Rectal smooth muscle tissue (tissue), 1 donor: Measurements from ENCODE around the gene PNCK.

ENCODE experiments used
- H3K27ac ChIP-seq: one replicate; pipeline ENCODE4 v1.7.0; 2013; ENCODE audit warnings: low read depth, low read length, inconsistent platforms
- H3K27me3 ChIP-seq: one replicate; pipeline ENCODE4 v1.7.0; 2013; ENCODE audit warnings: low read length; ENCODE audit not compliant: control insufficient read depth, insufficient read depth
- H3K36me3 ChIP-seq: one replicate; pipeline ENCODE4 v1.7.0; 2013; ENCODE audit warnings: low read length; ENCODE audit not compliant: control insufficient read depth, insufficient read depth
- H3K4me1 ChIP-seq: one replicate; pipeline ENCODE4 v1.7.0; 2013; ENCODE audit warnings: low read length; ENCODE audit not compliant: control insufficient read depth, insufficient read depth
- H3K4me3 ChIP-seq: one replicate; pipeline ENCODE4 v1.7.0; 2013; ENCODE audit warnings: low read length
- H3K9ac ChIP-seq: one replicate; pipeline ENCODE4 v1.7.0; 2013; ENCODE audit warnings: low read length

PNCK gene

DNA sequence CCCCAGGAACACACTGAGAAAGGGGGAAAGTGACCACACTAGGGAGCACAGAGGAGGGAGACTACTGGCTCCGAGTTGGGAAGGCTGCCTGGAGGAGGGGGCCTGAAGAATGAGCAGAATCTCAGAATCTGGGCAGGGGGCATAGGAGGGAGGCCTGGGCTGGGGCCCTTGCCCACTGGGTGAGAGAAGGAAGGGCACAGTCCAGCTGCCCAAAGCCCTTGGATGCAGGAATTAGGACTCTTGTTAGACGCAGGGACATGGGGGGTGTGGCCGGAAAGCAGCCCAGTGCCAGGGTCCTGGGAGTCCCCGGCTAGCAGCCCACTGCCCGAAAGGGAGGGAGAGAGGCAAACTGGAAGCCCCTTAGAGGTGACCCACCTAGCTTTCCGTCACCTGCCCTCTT lies 28.5 kb downstream of the PNCK start:
- H3K27me3 ChIP-seq, result peaks cover 60% of the 10 kb centered on the region
- no peaks in the 10 kb centered on the region for H3K4me1 ChIP-seq
- no peak overlapping the region for H3K9ac ChIP-seq
- no peak overlapping the region for H3K27ac ChIP-seq
- no peak overlapping the region for H3K4me3 ChIP-seq
- H3K36me3 ChIP-seq, result no peaks in the 10 kb centered on the region

DNA sequence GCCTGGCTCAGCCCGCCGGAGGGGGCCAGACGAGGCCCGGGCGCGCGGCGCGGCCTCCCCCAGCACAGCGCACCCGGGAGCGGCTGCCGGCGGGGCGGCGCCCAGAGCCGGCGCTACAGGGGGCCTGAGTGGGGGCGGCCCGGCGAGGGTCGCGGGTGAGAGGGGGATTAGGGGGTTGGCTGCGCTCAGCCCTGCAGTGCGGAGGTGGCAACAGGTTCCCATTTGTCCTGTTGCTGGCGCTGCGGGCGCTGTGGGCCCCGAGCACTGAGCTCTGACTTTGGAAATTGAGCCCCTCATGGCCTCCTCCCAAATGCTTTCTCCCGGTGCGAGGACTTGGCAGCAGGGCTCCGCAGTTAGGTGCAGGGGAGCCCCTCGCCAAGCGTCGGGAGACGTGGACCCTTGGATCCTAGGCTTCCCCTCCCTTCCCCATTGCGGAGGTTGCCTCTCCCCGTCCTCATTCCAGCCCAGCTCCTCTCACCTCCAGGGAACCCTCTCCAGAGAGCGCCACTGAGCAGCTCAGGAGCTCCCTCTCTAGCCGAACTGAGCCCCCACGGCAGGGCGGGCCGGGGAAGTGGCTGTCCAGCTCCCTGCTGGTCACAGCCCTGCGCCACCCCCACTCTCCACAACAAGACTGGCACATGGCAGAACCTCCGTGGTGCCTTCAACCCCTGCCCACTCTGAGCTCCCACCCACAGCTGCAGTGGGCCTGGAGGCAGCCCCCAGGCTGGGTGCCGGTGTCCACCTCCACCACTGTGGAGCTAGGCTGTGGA lies 29.1 kb downstream of the PNCK start:
- no peak overlapping the region for H3K27ac ChIP-seq
- H3K4me1 ChIP-seq, result no peaks in the 10 kb centered on the region
- no peak overlapping the region for H3K9ac ChIP-seq
- H3K27me3 ChIP-seq, result peaks cover 60% of the 10 kb centered on the region
- H3K36me3 ChIP-seq, result no peaks in the 10 kb centered on the region
- H3K4me3 ChIP-seq, result no peak overlapping the region

DNA sequence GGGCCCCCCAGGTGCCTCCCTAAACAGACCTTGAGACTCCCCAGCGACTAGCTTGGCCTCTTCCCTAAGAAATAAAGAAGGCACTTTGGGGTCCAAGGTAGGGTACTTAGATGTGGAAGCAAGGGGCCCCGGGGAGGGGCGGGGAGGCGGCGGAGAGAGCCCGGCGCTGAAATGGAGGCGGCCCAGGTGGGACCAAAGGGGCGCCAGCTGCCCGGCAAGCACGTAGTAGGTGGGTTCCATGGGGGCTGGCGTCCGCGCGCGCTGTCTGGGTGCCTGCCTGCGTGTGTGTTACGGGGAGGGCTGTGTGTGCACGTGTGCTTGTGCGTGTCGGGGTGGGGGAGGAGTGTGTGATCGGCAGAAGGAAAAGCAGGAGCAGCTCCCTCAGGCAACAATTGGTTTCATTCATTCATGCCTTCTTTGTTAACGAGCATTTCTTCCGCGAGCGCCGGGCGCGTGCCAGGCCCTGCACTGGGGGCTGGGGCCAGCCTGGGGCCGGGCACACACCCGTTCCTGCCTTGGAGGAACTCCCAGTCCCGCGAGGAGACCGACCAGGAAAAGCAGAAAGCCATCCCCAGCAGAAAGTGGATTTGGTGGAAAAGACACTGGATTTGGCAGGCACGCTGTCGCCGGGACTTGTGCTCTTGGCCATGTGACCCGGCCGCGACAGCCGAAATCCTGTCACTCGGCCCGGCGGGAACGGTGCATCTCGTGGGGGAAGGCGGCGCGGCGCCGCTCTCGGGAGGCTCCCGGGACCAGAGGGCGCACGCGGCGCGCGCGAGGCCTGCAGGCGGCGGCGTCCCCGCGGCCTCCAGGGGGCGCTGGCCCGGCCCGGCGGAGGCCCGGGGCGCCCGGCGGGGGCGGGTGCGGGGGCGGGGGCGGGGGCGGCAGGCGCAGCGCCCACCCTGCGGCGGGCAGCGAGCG lies 29.9 kb downstream of the PNCK start:
- peak overlapping the region; percentile 36 for H3K4me3 ChIP-seq
- H3K4me1 ChIP-seq, result no peaks in the 10 kb centered on the region
- no peak overlapping the region for H3K27ac ChIP-seq
- H3K36me3 ChIP-seq, result no peaks in the 10 kb centered on the region
- H3K9ac ChIP-seq, result no peak overlapping the region
- H3K27me3 ChIP-seq, result peaks cover 53% of the 10 kb centered on the region

DNA sequence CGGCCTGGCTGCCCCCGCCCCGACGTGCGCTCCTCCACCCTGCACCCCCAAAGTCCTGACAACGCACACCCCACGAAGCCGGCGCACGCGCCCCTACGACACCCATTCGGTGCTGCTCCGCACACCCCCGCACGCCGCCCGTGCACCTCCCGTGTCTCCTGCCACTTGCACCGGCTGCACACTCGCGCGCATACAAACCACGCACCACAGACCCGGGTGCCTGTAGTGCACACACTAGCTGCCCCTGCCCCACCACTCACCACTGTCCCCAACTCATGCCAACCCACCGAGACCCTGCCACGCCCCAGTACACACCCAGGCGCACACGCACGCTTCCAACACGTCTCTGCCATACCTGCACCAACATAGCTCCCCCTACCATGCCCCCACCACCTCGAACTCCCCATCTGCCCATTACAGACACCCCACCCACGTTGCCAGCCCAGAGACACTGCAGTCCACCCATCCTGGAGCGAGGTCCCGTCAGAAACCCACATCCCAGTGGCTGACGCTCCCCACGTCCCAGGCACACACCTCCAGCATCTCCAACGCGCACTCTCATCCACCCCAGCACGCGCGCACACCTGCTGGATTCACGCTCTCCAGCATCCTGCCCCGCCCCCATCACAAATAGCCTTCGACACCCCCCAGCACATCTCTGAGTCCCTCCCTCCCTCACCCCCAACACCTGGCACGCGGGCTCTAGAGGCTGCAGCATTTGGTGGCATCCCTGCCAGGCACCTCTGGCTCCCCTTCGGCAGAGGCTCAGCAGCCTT lies 30.8 kb downstream of the PNCK start:
- Histone ChIP-seq H3K36me3 (no peaks in the 10 kb centered on the region), H3K9ac (no peak overlapping the region), H3K27ac (no peak overlapping the region), H3K27me3 (peaks cover 49% of the 10 kb centered on the region), H3K4me1 (no peaks in the 10 kb centered on the region), H3K4me3 (no peak overlapping the region)

DNA sequence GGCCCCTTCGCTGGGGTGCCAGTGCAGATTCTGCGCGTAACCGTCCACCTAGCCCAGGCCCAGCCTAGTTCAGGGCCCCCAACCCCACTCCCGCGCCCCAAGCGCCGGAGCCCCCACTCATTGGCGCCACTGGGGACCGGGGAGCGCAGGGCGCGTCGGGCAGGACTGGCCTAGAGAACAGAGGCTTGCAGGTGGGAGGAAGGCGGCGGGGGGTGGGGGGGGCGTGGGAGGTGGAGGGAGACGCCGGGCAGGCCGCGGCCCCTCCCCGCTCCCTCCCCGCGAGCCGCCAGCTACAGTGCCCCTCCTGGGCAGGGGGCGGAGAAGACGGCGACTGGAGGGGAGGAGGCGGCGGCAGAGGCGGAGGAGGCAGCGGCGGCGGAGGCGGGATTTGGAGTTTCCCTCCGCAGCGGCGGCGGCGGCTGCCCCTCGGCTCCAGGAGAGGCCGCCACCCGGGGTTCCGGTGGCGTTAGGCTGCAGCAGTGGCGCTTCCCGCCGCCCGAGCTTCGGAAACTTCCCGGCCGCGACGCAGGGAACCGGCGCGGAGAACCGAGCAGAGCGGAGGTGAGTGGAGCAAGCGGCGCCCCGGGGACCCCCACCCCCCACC lies 31.5 kb downstream of the PNCK start:
- Histone ChIP-seq H3K4me3 (no peak overlapping the region), H3K36me3 (no peaks in the 10 kb centered on the region), H3K27ac (no peak overlapping the region), H3K9ac (no peak overlapping the region), H3K4me1 (no peaks in the 10 kb centered on the region), H3K27me3 (peaks cover 45% of the 10 kb centered on the region)

DNA sequence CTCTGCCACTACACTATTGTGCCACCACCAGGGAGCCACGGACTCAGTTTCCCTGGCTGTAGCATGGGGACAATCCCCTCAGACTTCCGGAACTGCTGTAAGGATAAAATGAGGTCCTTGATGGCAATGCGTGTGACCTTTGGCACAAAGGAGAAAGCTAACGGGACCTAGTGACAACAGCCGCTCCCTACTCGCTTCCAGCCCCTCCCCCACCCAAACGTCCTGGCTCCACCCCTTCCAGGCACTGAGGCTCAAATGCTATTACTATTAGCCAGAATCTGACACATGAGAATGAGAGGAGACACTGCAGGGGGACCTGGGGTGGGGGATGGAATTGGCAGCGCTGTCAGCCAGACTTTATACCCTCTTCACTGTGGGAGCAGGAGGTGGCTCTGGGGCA lies 32.0 kb downstream of the PNCK start:
- Histone ChIP-seq H3K9ac (no peak overlapping the region), H3K36me3 (no peaks in the 10 kb centered on the region), H3K27me3 (peaks cover 42% of the 10 kb centered on the region), H3K4me3 (no peak overlapping the region), H3K27ac (no peak overlapping the region), H3K4me1 (no peaks in the 10 kb centered on the region)

DNA sequence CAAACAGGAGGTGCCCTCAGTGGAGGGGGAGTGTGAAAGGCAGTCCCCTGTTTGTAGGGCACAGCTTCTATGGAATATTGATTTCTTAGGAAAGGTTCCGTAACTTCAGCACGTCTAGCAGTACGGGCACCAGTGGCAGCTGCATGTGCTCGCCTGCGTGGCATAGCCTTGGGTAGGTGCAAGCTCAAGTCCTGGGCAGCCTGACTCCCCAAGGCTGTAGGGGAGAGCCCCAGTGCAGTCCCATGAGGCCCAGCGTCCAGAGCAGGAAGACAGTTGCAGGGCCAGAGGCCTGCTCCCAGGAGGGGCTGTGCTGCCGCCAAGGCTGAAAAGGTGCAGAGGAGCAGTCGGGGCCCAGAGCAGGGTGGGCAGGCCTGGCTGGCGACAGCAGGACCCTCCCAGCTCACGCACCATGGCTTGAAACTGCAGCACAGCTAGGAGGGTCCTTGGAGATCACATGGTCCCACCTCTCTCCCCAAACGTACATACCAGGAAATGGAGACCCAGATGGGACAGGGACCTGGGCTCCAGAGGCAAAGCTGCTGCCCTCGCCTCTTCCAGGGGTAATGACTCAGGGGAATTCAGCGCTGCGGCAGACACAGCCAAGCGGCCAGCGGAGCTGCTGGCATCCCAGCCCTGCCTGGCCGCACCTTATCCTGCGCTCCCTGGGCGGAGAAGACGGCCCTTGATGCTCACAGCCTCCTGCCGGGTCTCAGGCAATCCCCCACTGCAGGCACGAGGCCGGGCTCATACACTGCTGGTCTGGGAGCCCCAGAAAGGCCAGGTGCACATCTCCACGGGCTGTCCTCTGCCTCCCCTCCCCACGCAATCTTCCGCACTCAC lies 32.7 kb downstream of the PNCK start:
- H3K4me1 ChIP-seq, result no peaks in the 10 kb centered on the region
- no peak overlapping the region for H3K9ac ChIP-seq
- H3K36me3 ChIP-seq, result no peaks in the 10 kb centered on the region
- no peak overlapping the region for H3K4me3 ChIP-seq
- no peak overlapping the region for H3K27ac ChIP-seq
- peaks cover 36% of the 10 kb centered on the region for H3K27me3 ChIP-seq

DNA sequence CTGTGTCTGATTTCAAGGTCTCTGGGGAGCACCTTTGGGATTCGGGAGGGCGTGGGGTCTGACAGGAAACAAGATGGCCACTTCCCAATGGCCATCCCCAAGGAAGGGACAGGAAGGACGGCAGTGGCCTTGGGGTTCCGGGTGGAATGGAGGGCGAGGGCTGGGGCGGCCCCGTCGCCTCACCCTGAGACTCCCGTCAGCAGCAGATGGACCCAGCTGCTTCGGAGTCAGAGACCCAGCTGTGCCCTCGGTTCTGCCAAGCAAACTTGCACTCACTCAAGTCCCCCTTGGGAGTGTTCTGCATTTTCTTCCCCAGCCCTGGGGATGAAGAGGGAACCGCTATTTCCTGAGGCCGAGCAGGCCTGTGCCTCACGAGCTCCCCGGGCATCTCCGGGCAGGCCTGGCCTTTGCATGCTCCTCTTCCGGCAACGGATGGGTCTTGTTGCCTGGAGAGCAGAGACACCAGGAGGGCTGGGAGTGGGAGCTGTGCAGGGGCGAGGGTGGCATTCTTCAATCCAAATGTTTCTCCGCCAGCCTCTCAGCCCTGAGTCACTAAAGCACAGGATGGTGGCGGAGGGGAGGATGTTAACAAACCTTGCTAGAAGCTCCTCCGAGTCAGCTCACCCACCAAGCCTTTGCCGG lies 33.4 kb downstream of the PNCK start:
- H3K4me1 ChIP-seq, result no peaks in the 10 kb centered on the region
- H3K36me3 ChIP-seq, result no peaks in the 10 kb centered on the region
- H3K27ac ChIP-seq, result no peak overlapping the region
- no peak overlapping the region for H3K9ac ChIP-seq
- H3K27me3 ChIP-seq, result peaks cover 32% of the 10 kb centered on the region
- no peak overlapping the region for H3K4me3 ChIP-seq

DNA sequence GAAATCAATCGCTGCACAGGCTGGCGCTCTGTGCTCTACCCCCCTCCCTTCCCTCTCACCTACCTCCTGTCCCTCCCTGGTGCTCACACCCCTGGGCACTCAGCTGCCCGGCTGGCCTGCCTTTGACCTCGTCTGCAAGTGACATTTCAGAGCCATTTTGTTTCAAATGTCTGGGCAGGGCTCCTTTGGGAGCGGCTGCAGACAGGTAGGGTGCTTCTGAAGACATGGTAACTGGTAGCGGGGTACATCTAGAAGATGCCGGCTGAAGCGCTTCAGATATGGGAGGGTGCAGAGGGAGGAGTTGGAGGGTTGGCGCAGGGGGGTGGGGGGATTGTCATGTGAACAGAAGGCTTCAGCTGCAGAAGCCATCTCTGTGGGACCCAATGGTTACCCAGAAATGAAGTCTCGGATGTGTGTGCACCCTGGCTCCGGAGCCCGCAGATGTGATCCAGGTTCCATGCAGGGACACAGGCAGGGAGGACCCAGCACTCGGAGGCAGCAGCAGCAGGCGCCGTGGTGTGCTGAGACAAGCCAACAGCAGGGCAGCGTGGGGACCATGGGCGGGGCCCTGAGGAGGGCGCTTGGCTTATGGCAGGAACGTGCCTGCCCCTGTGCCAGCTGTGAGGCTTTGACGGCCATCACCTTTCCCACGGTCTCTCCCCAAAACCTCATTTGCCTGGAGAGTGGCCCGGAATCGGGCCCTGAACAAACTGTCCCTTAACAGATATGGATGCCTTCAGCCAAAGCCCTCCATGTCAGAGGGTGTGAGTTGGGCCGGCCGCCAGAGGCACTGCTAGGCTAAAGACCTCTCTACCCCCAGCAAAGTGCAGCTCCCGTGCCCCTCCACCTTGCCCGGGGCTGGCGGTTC lies 34.2 kb downstream of the PNCK start:
- no peak overlapping the region for H3K27ac ChIP-seq
- peaks cover 24% of the 10 kb centered on the region for H3K27me3 ChIP-seq
- H3K4me1 ChIP-seq, result no peaks in the 10 kb centered on the region
- no peak overlapping the region for H3K9ac ChIP-seq
- H3K36me3 ChIP-seq, result no peaks in the 10 kb centered on the region
- no peak overlapping the region for H3K4me3 ChIP-seq

DNA sequence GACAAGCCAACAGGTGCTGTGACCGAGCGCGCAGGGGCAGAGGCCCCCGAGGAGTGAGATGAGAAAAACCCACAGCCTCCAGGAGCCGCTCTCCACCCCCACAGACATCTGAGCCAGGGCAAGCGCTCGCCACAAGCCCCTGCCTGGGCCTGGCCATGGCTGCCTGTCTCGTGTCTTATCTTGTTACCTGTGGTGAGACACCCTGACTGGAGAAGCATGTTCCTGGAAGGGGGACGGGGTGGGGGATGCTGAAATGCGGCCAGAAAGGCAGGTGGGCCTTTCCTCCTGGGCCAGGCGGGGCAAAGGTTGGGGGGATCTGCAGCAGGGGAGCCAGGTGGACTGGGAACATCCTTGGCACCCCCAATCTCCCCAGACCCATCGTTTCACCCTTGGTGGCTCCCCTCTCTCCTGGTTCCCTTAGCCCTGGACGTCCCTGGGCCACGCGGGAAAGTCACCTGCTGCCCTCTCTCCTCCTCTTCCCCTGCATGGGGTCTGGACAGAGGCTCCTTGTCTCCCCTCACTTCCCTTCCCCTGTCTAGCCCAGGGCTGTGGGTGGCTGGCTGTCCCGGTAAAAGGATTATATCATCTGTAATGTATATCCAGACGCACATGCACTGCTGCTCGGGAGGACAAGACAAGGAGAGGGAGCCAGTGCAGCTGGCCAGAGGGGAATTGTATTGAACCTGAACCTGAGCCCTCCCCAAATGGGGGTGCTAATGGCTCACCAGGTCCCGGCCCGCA lies 35.0 kb downstream of the PNCK start:
- Histone ChIP-seq H3K4me1 (no peaks in the 10 kb centered on the region), H3K27me3 (peaks cover 20% of the 10 kb centered on the region), H3K4me3 (no peak overlapping the region)

More for the DNA sequence above, 35.0 kb downstream of the PNCK start:
- Histone ChIP-seq H3K27ac (no peak overlapping the region), H3K9ac (no peak overlapping the region), H3K36me3 (no peaks in the 10 kb centered on the region)
